K562 (cell line): ENCODE results near the gene ANKRD2. TPM values are rescaled to one million over a fixed set of nuclear protein-coding genes. Genes with fewer than 3 reads are reported as not detected.

Experiments
- ATAC-seq: fragments of 200-7000 bp; cut with Tn5 transposase; 3 replicates; pipeline ENCODE4 v1.9.1; 2020; ENCODE audit warnings: moderate library complexity
- BruUV-seq: library from RNA; stranded (reverse); fragments of 400-500 nt; replicated peaks from 2 replicates; lab custom pipeline; 2021; lab: Mats Ljungman, UMichigan
- CTCF ChIA-PET: fragments of 300-600 bp; formaldehyde crosslinking; extraction: SDS; loops from one replicate; lab custom pipeline; 2021; ENCODE audit warnings: low intra/inter-chr PET ratio; lab: Yijun Ruan, JAX
- POLR2A ChIA-PET: fragments of 300-600, 350-650 bp; sonication (Branson Sonifier 250); formaldehyde crosslinking; extraction: SDS; loops from one replicate; lab custom pipeline; 2021; ENCODE audit warnings: antibody characterized with exemption, inconsistent platforms; lab: Yijun Ruan, JAX
- DNase-seq, 4 experiments: peaks; one replicate each; pipeline versions ENCODE4 v3.0.0 to v3.0.0-alpha.2; 2011 to 2018; ENCODE audit warnings: low spot score in 3 of 4, mixed read lengths in 3 of 4; ENCODE audit errors: extremely low read depth in 1 of 4
- FAIRE-seq: peaks from 2 replicates; lab custom pipeline; 2011; peaks lifted over from hg19 to GRCh38; lab: Jason Lieb, UNC
- H2AFZ ChIP-seq: 2 replicates; pipeline ENCODE4 v1.6.0; 2011; ENCODE audit warnings: low read depth, low read length, control low read depth, inconsistent platforms
- H3K27ac ChIP-seq: fragments of 200-600 bp; 3 replicates; pipeline ENCODE4 v1.8.0; 2011; ENCODE audit warnings: low read depth, mild to moderate bottlenecking, control low read depth, inconsistent platforms, low read length, moderate library complexity, mixed read lengths; ENCODE audit errors: extremely low read depth
- H3K27me3 ChIP-seq, 2 experiments: fragments of 300-600 bp in 1 of 2; 2 replicates in 1 of 2; 3 replicates in 1 of 2; pipeline versions ENCODE4 v1.6.0 to v1.8.0; 2011; ENCODE audit warnings: inconsistent platforms in 2 of 2, low read length in 2 of 2, mild to moderate bottlenecking in 1 of 2, mixed read lengths in 1 of 2, moderate library complexity in 1 of 2; ENCODE audit not compliant: control insufficient read depth in 2 of 2, insufficient read depth in 2 of 2
- H3K36me3 ChIP-seq: fragments of 300-600 bp; 3 replicates; pipeline ENCODE4 v1.8.0; 2011; ENCODE audit warnings: mild to moderate bottlenecking, low read length, inconsistent platforms; ENCODE audit not compliant: control insufficient read depth, insufficient read depth
- H3K4me1 ChIP-seq, 2 experiments: fragments of 200-600 bp in 1 of 2; replicated peaks in 1 of 2; 2 replicates in 1 of 2; 3 replicates in 1 of 2; pipeline versions ENCODE4 v1.5.1 to v1.8.0; 2011; ENCODE audit warnings: inconsistent platforms in 2 of 2, low read length in 2 of 2, mild to moderate bottlenecking in 1 of 2, mixed read lengths in 1 of 2, moderate library complexity in 1 of 2; ENCODE audit not compliant: control insufficient read depth in 2 of 2, insufficient read depth in 2 of 2
- H3K4me2 ChIP-seq: 2 replicates; pipeline ENCODE4 v1.6.1; 2011; ENCODE audit warnings: low read length, control low read depth, inconsistent platforms, mixed read lengths; ENCODE audit not compliant: insufficient read depth
- H3K4me3 ChIP-seq: fragments of 200-600 bp; sonication (generic), shearing (Covaris generic); 2 replicates; pipeline ENCODE4 v1.5.1; 2016; ENCODE audit warnings: control low read depth, inconsistent platforms
- H3K79me2 ChIP-seq: fragments of 200-600 bp; 3 replicates; pipeline ENCODE4 v1.8.0; 2011; ENCODE audit warnings: low read length, inconsistent platforms; ENCODE audit not compliant: control insufficient read depth, insufficient read depth
- H3K9ac ChIP-seq, 2 experiments: 2 replicates each; pipeline versions ENCODE4 v1.6.0 to v1.6.1; 2011; ENCODE audit warnings: low read depth in 2 of 2, low read length in 2 of 2, control low read depth in 1 of 2, inconsistent platforms in 1 of 2, mild to moderate bottlenecking in 1 of 2, mixed read lengths in 1 of 2; ENCODE audit not compliant: insufficient read depth in 1 of 2
- H3K9me1 ChIP-seq: one replicate; pipeline ENCODE4 v1.6.0; 2011; ENCODE audit warnings: inconsistent platforms, mild to moderate bottlenecking, low read length, moderate library complexity; ENCODE audit not compliant: control insufficient read depth, insufficient read depth
- H3K9me3 ChIP-seq: replicated peaks from 2 replicates; pipeline ENCODE4 v1.5.1; 2011; ENCODE audit warnings: low read depth, low read length, inconsistent platforms; ENCODE audit not compliant: control insufficient read depth, insufficient read depth
- H4K20me1 ChIP-seq: replicated peaks from 2 replicates; pipeline ENCODE4 v1.6.1; 2011; ENCODE audit warnings: low read length, inconsistent platforms, mixed read lengths; ENCODE audit not compliant: control insufficient read depth, insufficient read depth
- ARID1B ChIP-seq: fragments of 450-650 bp; IDR thresholded peaks from 2 replicates; pipeline ENCODE4 v1.6.1; 2016; ENCODE audit warnings: antibody characterized with exemption, mild to moderate bottlenecking, inconsistent platforms
- DDX20 ChIP-seq: fragments of 450-650 bp; IDR thresholded peaks from 2 replicates; pipeline ENCODE4 v1.6.1; 2016; ENCODE audit warnings: missing genetic modification characterization, low read depth, mild to moderate bottlenecking, missing compliant biosample characterization, moderate library complexity
- E2F1 ChIP-seq: sonication (generic); formaldehyde crosslinking; IDR thresholded peaks from 2 replicates; pipeline ENCODE4 v1.8.1; 2023; ENCODE audit warnings: mild to moderate bottlenecking, missing genetic modification reagents, moderate library complexity
- GMEB1 ChIP-seq: fragments of 250-450 bp; sonication (Bioruptor Pico); IDR thresholded peaks from 2 replicates; pipeline ENCODE4 v1.4.0; 2020; ENCODE audit warnings: mild to moderate bottlenecking
- HDAC1 ChIP-seq, 2 experiments: fragments of 450-650 bp; IDR thresholded peaks; 2 replicates each; pipeline ENCODE4 v1.6.1; 2016 to 2017; ENCODE audit warnings: inconsistent platforms in 1 of 2, mild to moderate bottlenecking in 1 of 2, moderate library complexity in 1 of 2
- PREB ChIP-seq: sonication (generic); formaldehyde crosslinking; IDR thresholded peaks from 2 replicates; pipeline ENCODE4 v1.8.1; 2023; ENCODE audit warnings: mild to moderate bottlenecking, missing genetic modification reagents
- PRPF4 ChIP-seq: fragments of 200-400 bp; formaldehyde crosslinking; IDR thresholded peaks from one replicate; pipeline ENCODE4 v1.6.1; 2017; ENCODE audit warnings: low read length, low read depth, mild to moderate bottlenecking; ENCODE audit not compliant: insufficient read depth, poor library complexity, severe bottlenecking
- RAD51 ChIP-seq: fragments of 450-650 bp; IDR thresholded peaks from 2 replicates; pipeline ENCODE4 v1.7.1; 2016; ENCODE audit warnings: low read depth, mild to moderate bottlenecking, borderline replicate concordance
- RFX1 ChIP-seq: fragments of 450-650 bp; IDR thresholded peaks from 2 replicates; pipeline ENCODE4 v1.6.1; 2016; ENCODE audit warnings: mild to moderate bottlenecking, moderate library complexity
- ZNF212 ChIP-seq: fragments of 450-650 bp; formaldehyde crosslinking; IDR thresholded peaks from 2 replicates; pipeline ENCODE4 v1.4.0; 2020; ENCODE audit warnings: mild to moderate bottlenecking
- ZNF280A ChIP-seq: fragments of 450-650 bp; IDR thresholded peaks from 2 replicates; pipeline ENCODE4 v1.6.1; 2018; ENCODE audit warnings: mild to moderate bottlenecking, low read depth; ENCODE audit not compliant: partially characterized antibody
- WGBS: fragments of 100-300 bp; shearing (Covaris generic); methylation state at CpG from one replicate; pipeline ENCODE4 v1.1.6; 2016; ENCODE audit warnings: low coverage, mixed read lengths; ENCODE audit not compliant: insufficient coverage; ENCODE audit errors: missing lambda C conversion rate; 5-methylcytosine and 5-hydroxymethylcytosine counted together
- in situ Hi-C: fragments of 300-500 bp; cut with MboI; formaldehyde crosslinking; loops from 4 replicates; pipeline ENCODE4 v1.15.0; 2018; ENCODE audit warnings: inconsistent platforms, mixed read lengths
- intact Hi-C: fragments of 100-400 bp; cut with micrococcal nuclease; formaldehyde crosslinking; loops from 2 replicates; pipeline ENCODE4 v1.14.2; 2022
- polyA plus RNA-seq, 8 experiments: library from polyadenylated mRNA; depleted of rRNA in 4 of 8; stranded (reverse) in 5 of 8; unstranded in 3 of 8; fragments of >200 nt; fragmentation: Nextera tagmentation in 2 of 8; fragmentation: Illumina TruSeq in 1 of 8; extraction: Ambion mirVana in 2 of 8; extraction: Trizol in 1 of 8; gene quantifications; 2 replicates each; pipeline versions ENCODE4 v1.2.1 to v1.2.3, GENCODE V29; 2011 to 2014; ENCODE audit warnings: inconsistent platforms in 1 of 8, missing spikeins in 1 of 8
- total RNA-seq, 7 experiments: library from RNA; depleted of rRNA in 6 of 7; stranded (reverse); fragments of >200 nt in 6 of 7; fragmentation: Illumina TruSeq in 2 of 7; extraction: Trizol in 2 of 7; gene quantifications; 2 replicates each; pipeline versions ENCODE4 v1.2.1 to v1.2.3, GENCODE V29; 2011 to 2021; ENCODE audit warnings: low replicate concordance in 1 of 7

ANKRD2 gene
- total and polyA plus RNA-seq, 9 of the 15 experiments (the other 6 are each of a cell fraction or from before 2014, with no cell fraction given), result not detected

- no peak overlapping the region for H3K27ac ChIP-seq
- CTCF ChIA-PET, result no interaction called here
- no peak overlapping the region for H3K9ac ChIP-seq
- peaks cover 0 to 3% of the 10 kb centered on the region in 2 experiments; a peak in 1 of 5 replicates for H3K4me1 ChIP-seq
- no peak overlapping the region for H3K4me2 ChIP-seq
- no peaks in the 10 kb centered on the region for H3K79me2 ChIP-seq
- ATAC-seq (no peak), DNase-seq (no peak), FAIRE-seq (no peak)
- 62% methylated on average over 3 of the region's 4 CpGs for WGBS
- POLR2A ChIA-PET, result no interaction called here
- no peaks in the 10 kb centered on the region for H4K20me1 ChIP-seq
- no peak overlapping the region for H2AFZ ChIP-seq
- no peaks in the 10 kb centered on the region for H3K36me3 ChIP-seq
- intact Hi-C loops, result no loop called here
- H3K27me3 ChIP-seq, result no peaks in the 10 kb centered on the region
- H3K9me3 ChIP-seq, result no peaks in the 10 kb centered on the region
- in situ Hi-C loops, result no loop called here
- BruUV-seq, result no TSS peak
- no peaks in the 10 kb centered on the region for H3K9me1 ChIP-seq
- H3K4me3 ChIP-seq, result no peak overlapping the region
- TF ChIP-seq DDX20 (tag) (no peak), ARID1B (no peak), PRPF4 (no peak), HDAC1 (IDR thresholded peaks at IDR 0.05) (no peak), ZNF280A (no peak), RAD51 (no peak), ZNF212 (CRISPR knock-in tag) (no peak), GMEB1 (CRISPR knock-in tag) (no peak), PREB (CRISPR knock-in tag) (no peak), E2F1 (CRISPR knock-in tag) (no peak), RFX1 (no peak)
These were observed 9.2 kb upstream of the ANKRD2 start for GRCh38 chr10:97563337-97563736.
